HG03460 (cell line): ENCODE results near the gene OR4D10.
"Not testable (repeated sequence)": the region's sequence is repeated elsewhere in the genome, so short reads cannot be mapped to it uniquely, and the experiment has no call there.

ENCODE experiments used
- ATAC-seq: cut with Tn5 transposase; IDR thresholded peaks from one replicate; pipeline ENCODE4 v1.9.1; 2021; ENCODE audit not compliant: unreplicated experiment

Gene OR4D10

GRCh38 chr11:59473015-59473414 is at the start of gene OR4D10:
OR4D10 (plus strand) TSS chr11:59473315; CDS start chr11:59477430, 4,115 bp downstream.
- no peak for ATAC-seq

- no peak for ATAC-seq
Measured at GRCh38 chr11:59423835-59424234, 49.3 kb upstream of the OR4D10 start.

- no peak for ATAC-seq
Measured at GRCh38 chr11:59425131-59425530, 48.0 kb upstream of the OR4D10 start.

- ATAC-seq: no peak
Measured at GRCh38 chr11:59426361-59427067, 46.6 kb upstream of the OR4D10 start, which contains the start of gene OR5A2. OR5A2 (minus strand) TSS chr11:59426413; CDS start chr11:59422953, 3,460 bp downstream.

- no peak for ATAC-seq
Measured at GRCh38 chr11:59427068-59427382, 46.1 kb upstream of the OR4D10 start.

- ATAC-seq: peak; percentile 77
Measured at GRCh38 chr11:59429924-59430516, 43.1 kb upstream of the OR4D10 start.

GRCh38 chr11:59436169-59436568 is 36.9 kb upstream of the OR4D10 start, which contains the start of gene OR5A1:
OR5A1 (plus strand) TSS chr11:59436469; CDS start chr11:59443169, 6,700 bp downstream.
- no peak for ATAC-seq

- ATAC-seq: no peak
Measured at GRCh38 chr11:59437770-59438169, 35.3 kb upstream of the OR4D10 start.

- ATAC-seq: not testable (repeated sequence)
Measured at GRCh38 chr11:59445624-59446023, 27.5 kb upstream of the OR4D10 start.

- no peak for ATAC-seq
Measured at GRCh38 chr11:59448484-59448883, 24.6 kb upstream of the OR4D10 start.

GRCh38 chr11:59456661-59457060 is 16.5 kb upstream of the OR4D10 start, which contains the start of gene OR4D6:
OR4D6 (plus strand) TSS chr11:59456961; CDS start chr11:59456961, 0 bp downstream.
- no peak for ATAC-seq

GRCh38 chr11:59459916-59460315 is 13.2 kb upstream of the OR4D10 start:
- no peak for ATAC-seq

GRCh38 chr11:59463190-59463641 is 9.9 kb upstream of the OR4D10 start:
- ATAC-seq: no peak

GRCh38 chr11:59475176-59475575 is 2.1 kb downstream of the OR4D10 start:
- ATAC-seq: no peak

- no peak for ATAC-seq
Measured at GRCh38 chr11:59479906-59480305, 6.8 kb downstream of the OR4D10 start.

- no peak for ATAC-seq
Measured at GRCh38 chr11:59480359-59480758, 7.2 kb downstream of the OR4D10 start.

GRCh38 chr11:59501931-59502330 is 28.8 kb downstream of the OR4D10 start:
- ATAC-seq: no peak

- no peak for ATAC-seq
Measured at GRCh38 chr11:59503276-59503675, 30.2 kb downstream of the OR4D10 start, which contains the start of gene OR4D11. OR4D11 (plus strand) TSS chr11:59503576; CDS start chr11:59503576, 0 bp downstream.

- no peak for ATAC-seq
Measured at GRCh38 chr11:59510941-59511589, 38.0 kb downstream of the OR4D10 start, which contains the start of gene OR4D9. OR4D9 (plus strand) TSS chr11:59511539; CDS start chr11:59514913, 3,374 bp downstream.

GRCh38 chr11:59511675-59512074 is 38.6 kb downstream of the OR4D10 start:
- no peak for ATAC-seq

- not testable (repeated sequence) for ATAC-seq
Measured at GRCh38 chr11:59520139-59520538, 47.0 kb downstream of the OR4D10 start.

GRCh38 chr11:59520741-59521140 is 47.6 kb downstream of the OR4D10 start:
- ATAC-seq: no peak
